ENCODE results near the gene CHN2. TPM values are rescaled to one million over a fixed set of nuclear protein-coding genes. Genes with fewer than 3 reads are reported as not detected.

The CHN2 gene
- total RNA-seq, 2 donors from 2014 or later, result 7.0 to 29.1 TPM

GRCh38 chr7:29297194-29297890 lies 102.8 kb downstream of the CHN2 start:
- Histone ChIP-seq H3K27ac (no peak overlapping the region), H3K4me1 (replicated peaks) (no peaks in the 10 kb centered on the region), H3K4me3 (no peak overlapping the region), H3K9me3 (no peaks in the 10 kb centered on the region), H3K27me3 (replicated peaks; ENCODE audit: insufficient read depth) (no peaks in the 10 kb centered on the region), H3K36me3 (no peaks in the 10 kb centered on the region)
- intact Hi-C loops (cut with DNase I), result no loop called here
- 83% methylated on average over 16 of the region's 16 CpGs for WGBS
- no peak for DNase-seq (ENCODE audit: low spot score)
- TF ChIP-seq POLR2AphosphoS5 (IDR thresholded peaks at IDR 0.05) (no peak), CTCF (IDR thresholded peaks at IDR 0.05) (no peak), POLR2A (IDR thresholded peaks at IDR 0.05) (no peak)

DNA sequence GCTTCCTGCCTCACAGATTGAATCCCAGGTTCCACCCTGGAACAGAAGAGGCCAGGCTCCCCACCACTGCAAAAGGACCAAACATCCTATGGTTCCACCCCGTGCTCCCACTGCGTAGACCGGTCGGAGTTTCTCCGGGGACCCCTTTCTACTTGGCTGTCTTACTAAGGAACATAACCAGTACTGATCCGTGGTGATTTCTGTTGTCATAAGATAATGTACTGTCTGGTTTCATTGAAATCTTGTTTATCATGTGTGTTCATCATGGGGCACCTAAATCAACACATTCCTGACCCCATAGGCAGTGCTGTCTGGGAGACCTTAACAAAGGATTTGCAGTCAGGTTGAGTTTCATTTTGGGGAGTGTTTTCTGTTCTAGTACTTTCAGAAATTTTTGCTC lies 104.5 kb downstream of the CHN2 start:
- TF ChIP-seq POLR2A (IDR thresholded peaks at IDR 0.05) (no peak), CTCF (IDR thresholded peaks at IDR 0.05) (no peak), POLR2AphosphoS5 (IDR thresholded peaks at IDR 0.05) (no peak)
- no peaks in the 10 kb centered on the region for H3K27me3 ChIP-seq (replicated peaks; ENCODE audit: insufficient read depth)
- WGBS, result 90% methylated on average over 6 of the region's 6 CpGs
- no peak for DNase-seq (ENCODE audit: low spot score)
- H3K4me1 ChIP-seq (replicated peaks), result no peaks in the 10 kb centered on the region
- no peaks in the 10 kb centered on the region for H3K36me3 ChIP-seq
- H3K9me3 ChIP-seq, result no peaks in the 10 kb centered on the region
- H3K27ac ChIP-seq, result no peak overlapping the region
- intact Hi-C loops (cut with DNase I), result no loop called here
- no peak overlapping the region for H3K4me3 ChIP-seq

DNA sequence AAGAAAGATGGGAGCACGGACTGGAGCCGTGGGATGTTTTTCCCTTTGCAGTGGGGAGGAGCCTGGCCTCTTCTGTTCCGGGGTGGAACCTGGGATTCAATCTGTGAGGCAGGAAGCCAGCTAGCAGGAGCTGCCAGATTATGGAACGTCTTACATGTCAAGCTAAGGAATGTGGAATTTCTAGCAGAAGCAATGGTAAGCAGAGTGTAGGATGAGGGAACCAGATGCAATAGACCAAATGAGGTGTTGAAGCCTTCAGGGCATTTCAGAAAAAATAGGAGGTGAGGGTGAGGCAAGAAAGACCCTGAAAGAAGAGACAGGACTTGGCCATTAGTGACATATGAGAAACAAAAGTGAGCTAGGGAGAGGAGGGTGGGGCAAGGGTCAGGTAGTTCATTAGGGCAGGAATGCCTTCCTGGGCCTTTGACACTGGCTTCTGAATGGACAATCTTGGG lies 105.5 kb downstream of the CHN2 start:
- no peak overlapping the region for H3K4me3 ChIP-seq
- WGBS, result 56% methylated on average over 4 of the region's 4 CpGs
- intact Hi-C loops (cut with DNase I), result no loop called here

GRCh38 chr7:29300649-29301048 lies 106.1 kb downstream of the CHN2 start:
- TF ChIP-seq CTCF (IDR thresholded peaks at IDR 0.05) (no peak), POLR2A (IDR thresholded peaks at IDR 0.05) (no peak), POLR2AphosphoS5 (IDR thresholded peaks at IDR 0.05) (no peak)
- Histone ChIP-seq H3K36me3 (no peaks in the 10 kb centered on the region), H3K9me3 (no peaks in the 10 kb centered on the region), H3K27me3 (replicated peaks; ENCODE audit: insufficient read depth) (no peaks in the 10 kb centered on the region), H3K4me1 (replicated peaks) (no peaks in the 10 kb centered on the region), H3K4me3 (no peak overlapping the region), H3K27ac (no peak overlapping the region)
- DNase-seq (ENCODE audit: low spot score), result no peak
- intact Hi-C loops (cut with DNase I), result no loop called here
- 65% methylated on average over 1 of the region's 1 CpG for WGBS

More for the DNA sequence above, 105.5 kb downstream of the CHN2 start:
- Histone ChIP-seq H3K9me3 (no peaks in the 10 kb centered on the region), H3K4me1 (replicated peaks) (no peaks in the 10 kb centered on the region), H3K27ac (no peak overlapping the region), H3K27me3 (replicated peaks; ENCODE audit: insufficient read depth) (no peaks in the 10 kb centered on the region), H3K36me3 (no peaks in the 10 kb centered on the region)
- TF ChIP-seq POLR2A (IDR thresholded peaks at IDR 0.05) (no peak), POLR2AphosphoS5 (IDR thresholded peaks at IDR 0.05) (no peak), CTCF (IDR thresholded peaks at IDR 0.05) (no peak)
- no peak for DNase-seq (ENCODE audit: low spot score)

Data from prostate gland (tissue), 2 donors.